IMR-90 (cell line): ENCODE results near the gene WDR90. TPM values are rescaled to one million over a fixed set of nuclear protein-coding genes. Genes with fewer than 3 reads are reported as not detected.

ENCODE experiments used
- ATAC-seq: fragments of 200-7000 bp; cut with Tn5 transposase; 2 replicates; pipeline ENCODE4 v1.9.1; 2020; ENCODE audit warnings: low read depth, mild to moderate bottlenecking, moderate library complexity
- BruUV-seq: library from RNA; stranded (reverse); fragments of 400-500 nt; replicated peaks from 2 replicates; lab custom pipeline; 2021; lab: Mats Ljungman, UMichigan
- CTCF ChIA-PET: fragments of 300-600 bp; formaldehyde crosslinking; extraction: SDS; loops from one replicate; lab custom pipeline; 2021; ENCODE audit warnings: antibody characterized with exemption; lab: Yijun Ruan, JAX
- POLR2A ChIA-PET: fragments of 300-600 bp; sonication (Branson Sonifier 250); formaldehyde crosslinking; loops from one replicate; lab custom pipeline; 2022; ENCODE audit warnings: antibody characterized with exemption; ENCODE audit not compliant: unreplicated experiment; lab: Charles Lee
- DNase-seq: peaks from one replicate; pipeline ENCODE4 v3.0.0; 2013
- H2AFZ ChIP-seq: replicated peaks from 2 replicates; pipeline ENCODE3; 2013; ENCODE audit warnings: low read length, mild to moderate bottlenecking; ENCODE audit not compliant: poor library complexity
- H2AK5ac ChIP-seq: 2 replicates; pipeline ENCODE4 v1.6.1; 2013; ENCODE audit warnings: low read depth, low read length, inconsistent platforms
- H2AK9ac ChIP-seq: replicated peaks from 2 replicates; pipeline ENCODE3; 2013; ENCODE audit warnings: mild to moderate bottlenecking, low read depth, low read length, moderate library complexity; ENCODE audit not compliant: poor library complexity
- H2BK120ac ChIP-seq: 2 replicates; pipeline ENCODE4 v1.6.1; 2013; ENCODE audit warnings: low read depth, low read length, inconsistent platforms
- H2BK15ac ChIP-seq: 3 replicates; pipeline ENCODE4 v1.6.1; 2013; ENCODE audit warnings: low read depth, low read length, inconsistent platforms
- H2BK20ac ChIP-seq: 2 replicates; pipeline ENCODE4 v1.6.1; 2013; ENCODE audit warnings: low read depth, mild to moderate bottlenecking, inconsistent platforms, low read length, moderate library complexity
- H2BK5ac ChIP-seq: 2 replicates; pipeline ENCODE4 v1.6.1; 2013; ENCODE audit warnings: mild to moderate bottlenecking, low read depth, low read length, inconsistent platforms; ENCODE audit not compliant: poor library complexity, severe bottlenecking
- H3K14ac ChIP-seq: replicated peaks from 2 replicates; pipeline ENCODE4 v1.6.1; 2013; ENCODE audit warnings: low read depth, low read length, inconsistent platforms
- H3K18ac ChIP-seq: 2 replicates; pipeline ENCODE4 v1.6.1; 2013; ENCODE audit warnings: low read depth, low read length, control low read depth
- H3K23ac ChIP-seq: 2 replicates; pipeline ENCODE4 v1.6.1; 2013; ENCODE audit warnings: low read depth, low read length, inconsistent platforms
- H3K27ac ChIP-seq: 2 replicates; pipeline ENCODE4 v1.5.1; 2013; ENCODE audit warnings: mild to moderate bottlenecking, control low read depth, low read length; ENCODE audit not compliant: insufficient read depth
- H3K27me3 ChIP-seq: 2 replicates; pipeline ENCODE4 v1.6.1; 2013; ENCODE audit warnings: low read length; ENCODE audit not compliant: control insufficient read depth, insufficient read depth
- H3K36me3 ChIP-seq: 2 replicates; pipeline ENCODE4 v1.6.1; 2013; ENCODE audit warnings: low read length, mixed read lengths; ENCODE audit not compliant: control insufficient read depth, insufficient read depth
- H3K4ac ChIP-seq: 2 replicates; pipeline ENCODE4 v1.6.1; 2013; ENCODE audit warnings: low read depth, low read length, inconsistent platforms
- H3K4me1 ChIP-seq: 2 replicates; pipeline ENCODE4 v1.6.1; 2013; ENCODE audit warnings: low read length, mixed read lengths; ENCODE audit not compliant: control insufficient read depth, insufficient read depth
- H3K4me2 ChIP-seq: 2 replicates; pipeline ENCODE4 v1.6.1; 2013; ENCODE audit warnings: low read depth, mild to moderate bottlenecking, control low read depth, low read length, moderate library complexity
- H3K4me3 ChIP-seq: 2 replicates; pipeline ENCODE4 v1.5.1; 2013; ENCODE audit warnings: low read depth, mild to moderate bottlenecking, control low read depth, low read length, moderate library complexity; ENCODE audit not compliant: insufficient read depth
- H3K56ac ChIP-seq: 2 replicates; pipeline ENCODE4 v1.6.1; 2013; ENCODE audit warnings: low read length, inconsistent platforms; ENCODE audit not compliant: insufficient read depth; ENCODE audit errors: extremely low read depth
- H3K79me1 ChIP-seq, 2 experiments: 2 replicates each; pipeline ENCODE4 v1.6.1; 2013; ENCODE audit warnings: low read length in 2 of 2, inconsistent platforms in 1 of 2, low read depth in 1 of 2
- H3K9ac ChIP-seq: 2 replicates; pipeline ENCODE4 v1.6.1; 2013; ENCODE audit warnings: low read depth, low read length, control low read depth
- H3K9me1 ChIP-seq: 2 replicates; pipeline ENCODE4 v1.6.1; 2013; ENCODE audit warnings: low read length, inconsistent platforms; ENCODE audit not compliant: insufficient read depth
- H3K9me3 ChIP-seq: 2 replicates; pipeline ENCODE4 v1.6.1; 2013; ENCODE audit warnings: low read length; ENCODE audit not compliant: control insufficient read depth, insufficient read depth
- H4K20me1 ChIP-seq: 2 replicates; pipeline ENCODE4 v1.6.1; 2013; ENCODE audit warnings: low read length, inconsistent platforms; ENCODE audit not compliant: insufficient read depth
- H4K5ac ChIP-seq: 2 replicates; pipeline ENCODE4 v1.6.1; 2013; ENCODE audit warnings: mild to moderate bottlenecking, low read depth, low read length, control low read depth
- H4K8ac ChIP-seq, 2 experiments: 2 replicates each; pipeline ENCODE4 v1.6.1; 2013; ENCODE audit warnings: low read depth in 2 of 2, low read length in 2 of 2, control low read depth in 1 of 2, inconsistent platforms in 1 of 2
- H4K91ac ChIP-seq: 2 replicates; pipeline ENCODE4 v1.6.1; 2013; ENCODE audit warnings: low read depth, low read length, inconsistent platforms; ENCODE audit not compliant: insufficient read depth
- BHLHE40 ChIP-seq: fragments of 150-350 bp; IDR thresholded peaks from 2 replicates; pipeline ENCODE4 v1.6.1; 2016; ENCODE audit warnings: mild to moderate bottlenecking, low read depth, low read length
- CEBPB ChIP-seq: IDR thresholded peaks from 2 replicates; pipeline ENCODE4 v1.6.1; 2012; ENCODE audit warnings: low read depth, low read length, improper control_type of control experiment
- FOS ChIP-seq: fragments of 150-350 bp; IDR thresholded peaks from 2 replicates; pipeline ENCODE4 v1.6.1; 2016; ENCODE audit warnings: low read depth, low read length
- MAZ ChIP-seq: IDR thresholded peaks from 2 replicates; pipeline ENCODE4 v1.6.1; 2012; ENCODE audit warnings: low read depth, mild to moderate bottlenecking, low read length, improper control_type of control experiment, moderate library complexity, borderline replicate concordance
- NFE2L2 ChIP-seq: fragments of 150-350 bp; IDR thresholded peaks from 2 replicates; pipeline ENCODE4 v1.6.1; 2016; ENCODE audit warnings: low read depth, mild to moderate bottlenecking, low read length
- RAD21 ChIP-seq: IDR thresholded peaks from 2 replicates; pipeline ENCODE4 v1.6.1; 2012; ENCODE audit warnings: low read length, improper control_type of control experiment
- RCOR1 ChIP-seq: IDR thresholded peaks from 2 replicates; pipeline ENCODE4 v1.6.1; 2012; ENCODE audit warnings: mild to moderate bottlenecking, low read length, improper control_type of control experiment; ENCODE audit not compliant: insufficient replicate concordance
- RFX5 ChIP-seq: IDR thresholded peaks from 2 replicates; pipeline ENCODE4 v1.8.0; 2012; ENCODE audit warnings: low read depth, mild to moderate bottlenecking, low read length, moderate library complexity
- WGBS, 2 experiments: methylation state at CpG; one replicate each; pipeline versions ENCODE4 v1.1.5 to v1.1.7; 2013; ENCODE audit warnings: missing lambda C conversion rate in 2 of 2; ENCODE audit not compliant: insufficient read length in 1 of 2; ENCODE audit errors: extremely low coverage in 2 of 2; 5-methylcytosine and 5-hydroxymethylcytosine counted together
- dilution Hi-C: fragments of 300-500 bp; cut with HindIII; formaldehyde crosslinking; loops from one replicate; pipeline ENCODE4 v1.14.3; 2018; ENCODE audit warnings: low sequenced_read_pairs; ENCODE audit not compliant: unreplicated experiment
- in situ Hi-C: fragments of 300-500 bp; cut with MboI; formaldehyde crosslinking; loops from 3 replicates; pipeline ENCODE4 v1.14.3; 2019; ENCODE audit warnings: low sequenced_read_pairs, inconsistent platforms, mixed read lengths
- intact Hi-C: fragments of 100-400 bp; cut with micrococcal nuclease; formaldehyde crosslinking; loops from 2 replicates; pipeline ENCODE4 v1.10.0; 2022
- polyA plus RNA-seq, 3 experiments: library from polyadenylated mRNA; depleted of rRNA; stranded (reverse); fragments of >200 nt; gene quantifications; 2 replicates each; pipeline ENCODE4 v1.2.3, GENCODE V29; 2012; ENCODE audit warnings: low replicate concordance in 1 of 3
- total RNA-seq: library from RNA; depleted of rRNA; stranded (reverse); fragments of >200 nt; gene quantifications from 2 replicates; pipeline ENCODE4 v1.2.3, GENCODE V29; 2012
- TF ChIP-seq, protein P1 (sequence below): fragments of 150-350 bp; IDR thresholded peaks from 2 replicates; pipeline ENCODE4 v1.6.1; 2016; ENCODE audit warnings: low read depth, mild to moderate bottlenecking, low read length, moderate library complexity, borderline replicate concordance

WDR90 gene
- total and polyA plus RNA-seq, 2 of the 4 experiments (the other 2 are of a cell fraction), result 1.4 to 18.7 TPM

DNA sequence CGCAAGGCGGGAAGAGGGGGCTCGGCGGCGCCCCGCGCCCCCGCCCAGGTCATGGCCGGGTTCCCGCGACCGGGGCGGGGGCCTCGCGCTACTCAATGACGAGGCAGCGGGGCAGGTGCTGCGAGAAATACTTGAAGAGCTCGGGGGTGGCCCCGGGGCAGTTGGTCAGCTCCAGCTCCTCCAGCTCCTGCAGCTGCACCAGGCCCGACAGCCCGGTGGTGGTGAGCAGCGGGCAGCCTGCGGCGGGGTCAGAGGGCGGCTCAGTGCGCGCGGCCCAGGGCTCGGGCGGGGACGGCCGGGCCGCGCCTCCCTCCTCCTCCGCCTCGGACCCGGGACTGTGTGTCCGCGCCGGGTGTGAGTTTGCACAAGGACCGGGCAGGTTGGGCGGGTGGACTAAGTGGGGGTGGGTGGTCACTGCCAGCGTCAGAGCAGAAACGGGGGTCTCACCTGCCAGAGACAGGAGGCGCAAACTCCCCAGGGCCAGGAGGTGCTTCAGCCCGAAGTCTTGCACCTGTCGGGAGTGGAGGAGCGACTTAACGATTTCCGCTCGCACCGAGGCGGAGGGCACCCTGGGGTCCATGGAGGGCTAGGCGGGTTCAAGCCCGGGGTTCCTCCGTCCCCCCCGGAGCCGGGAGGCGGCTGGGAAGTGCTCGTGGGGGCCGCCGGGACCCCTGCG is 45.2 kb downstream of the WDR90 start:
- dilution Hi-C loops, result no loop called here
- CTCF ChIA-PET, result no interaction called here

More for the DNA sequence above, 45.2 kb downstream of the WDR90 start:
- H3K9me3 ChIP-seq, result no peaks in the 10 kb centered on the region; the same call in 1 of the 2 replicates
- H4K8ac ChIP-seq, result no peak overlapping the region
- no peak overlapping the region for H2BK20ac ChIP-seq
- H3K36me3 ChIP-seq, result no peaks in the 10 kb centered on the region
- no peak overlapping the region for H2AFZ ChIP-seq
- H3K27ac ChIP-seq, result no peak overlapping the region
- H3K4me2 ChIP-seq, result no peak overlapping the region
- POLR2A ChIA-PET, result no interaction called here
- H2BK5ac ChIP-seq, result no peak overlapping the region
- H3K23ac ChIP-seq, result no peak overlapping the region
- H3K27me3 ChIP-seq, result peaks cover 53% of the 10 kb centered on the region
- H2AK9ac ChIP-seq, result no peak overlapping the region
- H3K18ac ChIP-seq, result no peak overlapping the region
- intact Hi-C loops (no loop called here), in situ Hi-C loops (no loop called here)
- no peak overlapping the region for H2BK15ac ChIP-seq
- H3K9me1 ChIP-seq, result peaks cover 7% of the 10 kb centered on the region
- TF ChIP-seq RCOR1, result no peak
- no peak for TF ChIP-seq MAZ
- no peak for TF ChIP-seq BHLHE40
- TF ChIP-seq CEBPB, result no peak
- no peak for TF ChIP-seq RFX5
- TF ChIP-seq, protein P1, sequence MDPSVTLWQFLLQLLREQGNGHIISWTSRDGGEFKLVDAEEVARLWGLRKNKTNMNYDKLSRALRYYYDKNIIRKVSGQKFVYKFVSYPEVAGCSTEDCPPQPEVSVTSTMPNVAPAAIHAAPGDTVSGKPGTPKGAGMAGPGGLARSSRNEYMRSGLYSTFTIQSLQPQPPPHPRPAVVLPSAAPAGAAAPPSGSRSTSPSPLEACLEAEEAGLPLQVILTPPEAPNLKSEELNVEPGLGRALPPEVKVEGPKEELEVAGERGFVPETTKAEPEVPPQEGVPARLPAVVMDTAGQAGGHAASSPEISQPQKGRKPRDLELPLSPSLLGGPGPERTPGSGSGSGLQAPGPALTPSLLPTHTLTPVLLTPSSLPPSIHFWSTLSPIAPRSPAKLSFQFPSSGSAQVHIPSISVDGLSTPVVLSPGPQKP, result no peak
- TF ChIP-seq NFE2L2, result no peak
- TF ChIP-seq RAD21, result no peak
- TF ChIP-seq FOS, result no peak
- no peak for ATAC-seq
- H4K91ac ChIP-seq, result no peak overlapping the region
- no peak overlapping the region for H3K14ac ChIP-seq
- BruUV-seq, result no TSS peak
- no peak overlapping the region for H2BK120ac ChIP-seq
- no peak overlapping the region for H3K4ac ChIP-seq
- H2AK5ac ChIP-seq, result no peak overlapping the region
- peaks cover 4% of the 10 kb centered on the region; the same call in 1 of the 2 replicates for H4K20me1 ChIP-seq
- WGBS, 2 experiments, result 1% methylated on average over 15 of the region's 64 CpGs; no CpG with 5 or more reads in 1 of the 2 experiments
- peaks cover 5 to 7% of the 10 kb centered on the region in 2 experiments; a peak in 3 of 4 replicates for H3K79me1 ChIP-seq
- no peak overlapping the region for H3K56ac ChIP-seq
- no peak for DNase-seq
- no peak overlapping the region for H3K9ac ChIP-seq
- H3K4me3 ChIP-seq, result no peak overlapping the region
- no peak overlapping the region for H4K5ac ChIP-seq
- H3K4me1 ChIP-seq, result peaks cover 7% of the 10 kb centered on the region; the same call in 1 of the 2 replicates
